BJ (cell line): ENCODE results near the gene PDE8B. TPM values are rescaled to one million over a fixed set of nuclear protein-coding genes. Genes with fewer than 3 reads are reported as not detected.
A peak's percentile ranks its signal among the peaks of the same experiment; 100 is the strongest.

Experiments
- CTCF ChIA-PET: fragments of 350-600 bp; formaldehyde crosslinking; extraction: SDS; loops from one replicate; lab custom pipeline; 2021; ENCODE audit warnings: antibody characterized with exemption, inconsistent platforms; lab: Yijun Ruan, JAX
- POLR2A ChIA-PET: fragments of 300-600 bp; sonication (Branson Sonifier 250); formaldehyde crosslinking; extraction: SDS; loops from one replicate; lab custom pipeline; 2021; ENCODE audit warnings: antibody characterized with exemption; lab: Charles Lee
- DNase-seq: peaks from one replicate; pipeline ENCODE4 v3.0.0-alpha.2; 2011; ENCODE audit warnings: low read depth
- H3K27me3 ChIP-seq: 2 replicates; pipeline ENCODE4 v1.6.0; 2011; ENCODE audit warnings: low read length; ENCODE audit not compliant: control insufficient read depth, insufficient read depth
- H3K36me3 ChIP-seq: 2 replicates; pipeline ENCODE4 v1.5.1; 2011; ENCODE audit warnings: low read length; ENCODE audit not compliant: control insufficient read depth, insufficient read depth
- H3K4me3 ChIP-seq: 2 replicates; pipeline ENCODE4 v1.5.1; 2011; ENCODE audit warnings: low read depth, mild to moderate bottlenecking, control low read depth, low read length
- CTCF ChIP-seq: IDR thresholded peaks from 2 replicates; pipeline ENCODE4 v1.5.1; 2011; ENCODE audit warnings: low read depth, mild to moderate bottlenecking, control low read depth, inconsistent platforms, low read length, moderate library complexity; ENCODE audit not compliant: insufficient read depth
- polyA plus RNA-seq: library from polyadenylated mRNA; depleted of rRNA; stranded (reverse); fragments of >200 nt; gene quantifications from 2 replicates; pipeline ENCODE4 v1.2.3, GENCODE V29; 2011

Gene PDE8B
- polyA plus RNA-seq, 1 experiment: 2.2 TPM

- peak; percentile 36 for DNase-seq
- POLR2A ChIA-PET: interaction anchor here (0.6 kb wide), 1 partner anchor 137 kb away, joined by 3 read pairs; no protein-coding TSS in a partner anchor
- H3K36me3 ChIP-seq: no peaks in the 10 kb centered on the region
- H3K4me3 ChIP-seq: no peak overlapping the region
- no peak for TF ChIP-seq CTCF
- H3K27me3 ChIP-seq: no peaks in the 10 kb centered on the region
- CTCF ChIA-PET: interaction anchor here (1.5 kb wide), 1 partner anchor 22 kb away, joined by 3 read pairs; no protein-coding TSS in a partner anchor
Observed at GRCh38 chr5:77312413-77312812, 101.9 kb downstream of the PDE8B start.

DNA sequence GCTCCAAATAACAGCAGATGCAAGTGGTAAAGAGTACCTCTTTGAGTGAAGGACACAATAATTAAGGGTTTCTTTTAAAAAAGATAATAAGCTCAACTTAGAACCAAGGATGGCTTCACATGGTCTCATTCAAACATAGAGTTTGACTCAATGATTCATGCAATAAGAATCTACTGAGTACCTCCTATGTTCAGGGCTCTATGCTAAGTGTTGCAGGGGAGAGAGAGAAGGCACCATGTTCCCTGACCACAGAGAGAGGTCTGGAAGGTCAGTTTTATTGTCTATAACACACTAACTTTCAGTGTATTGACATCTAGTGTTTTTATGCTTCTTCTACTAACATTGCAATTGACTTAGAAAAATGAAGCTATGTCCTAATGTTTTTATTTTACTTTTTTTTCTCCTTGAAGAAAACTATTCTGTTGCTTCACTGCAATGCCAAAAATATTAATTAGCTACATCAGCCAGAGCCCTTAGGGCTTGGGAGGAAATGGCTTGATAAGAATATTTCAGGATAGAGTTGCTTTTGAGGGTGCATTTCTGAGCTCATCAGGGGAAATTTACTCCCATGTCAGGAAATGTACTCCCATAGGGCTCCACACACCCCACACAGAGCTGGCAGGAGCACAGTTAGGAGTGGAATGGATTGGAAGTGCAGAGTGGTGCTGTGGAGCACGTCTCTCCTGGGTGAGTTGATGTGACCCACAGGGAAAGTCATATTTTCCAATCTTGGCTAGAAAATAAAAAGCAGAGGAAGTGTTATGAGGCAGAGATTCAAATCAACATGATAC is 106.6 kb downstream of the PDE8B start:
- Histone ChIP-seq H3K4me3 (no peak overlapping the region), H3K27me3 (no peaks in the 10 kb centered on the region), H3K36me3 (no peaks in the 10 kb centered on the region)
- no peak for TF ChIP-seq CTCF
- DNase-seq: peak; percentile 26
- ChIA-PET POLR2A (no interaction called here), CTCF (interaction anchor here (1.1 to 1.3 kb wide), 2 partner anchors 18 to 175 kb away, joined by 3 read pairs; partner anchors contain the start of gene WDR41)

GRCh38 chr5:77318060-77318459 is 107.6 kb downstream of the PDE8B start:
- POLR2A ChIA-PET: no interaction called here
- no peak for DNase-seq
- Histone ChIP-seq H3K27me3 (no peaks in the 10 kb centered on the region), H3K36me3 (no peaks in the 10 kb centered on the region), H3K4me3 (no peak overlapping the region)
- TF ChIP-seq CTCF: no peak
- CTCF ChIA-PET: interaction anchor here (1.0 to 1.4 kb wide), 3 partner anchors 10 to 174 kb away, joined by 3 to 4 read pairs (median 4); partner anchors contain the start of gene WDR41

GRCh38 chr5:77319117-77319804 is 108.8 kb downstream of the PDE8B start:
- no peaks in the 10 kb centered on the region for H3K27me3 ChIP-seq
- no peak for DNase-seq
- POLR2A ChIA-PET: no interaction called here
- H3K36me3 ChIP-seq: no peaks in the 10 kb centered on the region
- TF ChIP-seq CTCF: no peak
- H3K4me3 ChIP-seq: no peak overlapping the region
- CTCF ChIA-PET: interaction anchor here (0.6 kb wide), 1 partner anchor 90 kb away, joined by 3 read pairs; no protein-coding TSS in a partner anchor

DNA sequence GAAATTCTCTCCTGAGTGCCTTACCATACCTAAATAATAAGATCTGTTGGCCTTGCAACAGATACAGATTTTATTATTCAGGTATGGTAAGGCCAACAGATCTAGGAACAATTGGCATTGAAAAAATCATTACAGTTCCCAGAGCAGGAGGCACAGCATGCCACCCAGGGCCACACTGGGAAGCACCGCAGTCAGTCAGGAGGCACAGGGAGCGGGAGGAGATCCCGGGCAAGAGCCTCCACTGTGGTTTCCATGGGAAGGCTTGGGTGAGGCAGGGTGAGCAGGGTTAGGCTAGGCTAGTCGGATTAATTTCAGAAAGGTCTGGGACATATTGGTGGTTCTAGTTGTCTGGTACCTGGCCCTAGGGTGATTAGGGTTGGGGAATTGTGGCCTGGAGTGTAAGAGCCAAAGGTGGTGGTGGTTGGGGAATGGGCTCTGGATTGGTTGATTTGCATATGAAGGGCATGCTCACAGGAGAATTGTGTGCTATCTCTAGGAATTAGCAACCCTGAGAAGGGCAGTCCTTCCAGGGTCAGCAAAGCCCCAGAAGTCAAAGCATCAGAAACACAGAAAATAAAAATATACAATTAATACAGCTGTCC is 111.4 kb downstream of the PDE8B start:
- CTCF ChIA-PET: no interaction called here
- TF ChIP-seq CTCF: no peak
- POLR2A ChIA-PET: no interaction called here
- H3K36me3 ChIP-seq: no peaks in the 10 kb centered on the region
- H3K27me3 ChIP-seq: no peaks in the 10 kb centered on the region
- no peak for DNase-seq
- H3K4me3 ChIP-seq: no peak overlapping the region
